ENCODE results near the gene ATP6V0E1. TPM values are rescaled to one million over a fixed set of nuclear protein-coding genes. Genes with fewer than 3 reads are reported as not detected.
A peak's percentile ranks its signal among the peaks of the same experiment; 100 is the strongest.

The ATP6V0E1 gene
- total and polyA plus RNA-seq, 2 of the 4 experiments (the other 2 are of a cell fraction): 258 to 277 TPM

- Histone ChIP-seq H3K27me3 (ENCODE audit: control insufficient read depth, insufficient read depth, low read length) (no peaks in the 10 kb centered on the region), H3K4me3 (ENCODE audit: insufficient read depth, low read depth, low read length) (no peak overlapping the region), H2AK5ac (ENCODE audit: low read depth, low read length) (peak overlapping the region; percentile 43; the same call in 1 of the 2 replicates), H3K27ac (ENCODE audit: insufficient read depth, low read length) (peak overlapping the region; percentile 5; the same call in 1 of the 2 replicates), H3K36me3 (ENCODE audit: control insufficient read depth, insufficient read depth, low read length) (no peaks in the 10 kb centered on the region), H2AFZ (replicated peaks; ENCODE audit: low read length, poor library complexity) (no peak overlapping the region), H4K5ac (ENCODE audit: low read depth, low read length) (peak overlapping the region; percentile 63; the same call in 1 of the 2 replicates), H2BK15ac (ENCODE audit: low read depth, low read length) (peak overlapping the region; percentile 74; the same call in 2 of the 3 replicates), H3K4ac (ENCODE audit: low read depth, low read length) (peak overlapping the region; percentile 75; the same call in 1 of the 2 replicates), H3K23ac (ENCODE audit: low read depth, low read length) (peak overlapping the region; percentile 41; the same call in 1 of the 2 replicates), H3K4me2 (ENCODE audit: low read depth, low read length) (no peak overlapping the region), H2BK5ac (ENCODE audit: low read depth, low read length, poor library complexity, severe bottlenecking) (peak overlapping the region; percentile 35), H3K79me1 (ENCODE audit: low read depth in 1 of 2, low read length in 2 of 2) (peaks cover under 1 to 3% of the 10 kb centered on the region in 2 experiments; a peak in 2 of 4 replicates), H3K56ac (ENCODE audit: extremely low read depth, insufficient read depth, low read length) (peak overlapping the region; percentile 30; the same call in 1 of the 2 replicates), H4K91ac (ENCODE audit: insufficient read depth, low read depth, low read length) (peak overlapping the region; percentile 87), H3K9me1 (ENCODE audit: insufficient read depth, low read length) (peaks cover 7% of the 10 kb centered on the region), H3K9me3 (ENCODE audit: control insufficient read depth, insufficient read depth, low read length) (no peaks in the 10 kb centered on the region), H3K9ac (ENCODE audit: low read depth, low read length) (no peak overlapping the region), H3K14ac (replicated peaks; ENCODE audit: low read depth, low read length) (peak overlapping the region; percentile 68; the same call in 1 of the 2 replicates), H2BK20ac (ENCODE audit: low read depth, low read length) (peak overlapping the region; percentile 89), H4K8ac (ENCODE audit: low read depth in 2 of 2, low read length in 2 of 2) (peak overlapping the region in 1 of 2 experiments; percentile 75; a peak in 3 of 4 replicates), H2AK9ac (replicated peaks; ENCODE audit: low read depth, low read length, poor library complexity) (no peak overlapping the region), H3K4me1 (ENCODE audit: control insufficient read depth, insufficient read depth, low read length) (peaks cover 14% of the 10 kb centered on the region), H4K20me1 (ENCODE audit: insufficient read depth, low read length) (no peaks in the 10 kb centered on the region), H2BK120ac (ENCODE audit: low read depth, low read length) (peak overlapping the region; percentile 97), H3K18ac (ENCODE audit: low read depth, low read length) (peak overlapping the region; percentile 60)
- CTCF ChIA-PET: no interaction called here
- no CpG with 5 or more reads among the region's 3 CpGs for WGBS, 2 experiments (ENCODE audit: extremely low coverage in 2 of 2, insufficient read length in 1 of 2)
- in situ Hi-C loops (cut with MboI; ENCODE audit: low sequenced_read_pairs) (no loop called here), intact Hi-C loops (cut with micrococcal nuclease) (no loop called here), dilution Hi-C loops (cut with HindIII; ENCODE audit: low sequenced_read_pairs, unreplicated experiment) (no loop called here)
- POLR2A ChIA-PET (ENCODE audit: unreplicated experiment): no interaction called here
- no TSS peak for BruUV-seq (replicated peaks)
- TF ChIP-seq POLR2A (IDR thresholded peaks at IDR 0.05; ENCODE audit: low read depth, low read length): no peak
- TF ChIP-seq ELK1 (IDR thresholded peaks at IDR 0.05; ENCODE audit: borderline replicate concordance, low read depth, low read length): no peak
- TF ChIP-seq CHD1 (IDR thresholded peaks at IDR 0.05; ENCODE audit: low read depth, low read length): no peak
- no peak for TF ChIP-seq NFE2L2 (IDR thresholded peaks at IDR 0.05; ENCODE audit: low read depth, low read length)
- no peak for TF ChIP-seq USF2 (IDR thresholded peaks at IDR 0.05; ENCODE audit: low read depth, low read length)
- TF ChIP-seq RAD21 (IDR thresholded peaks at IDR 0.05; ENCODE audit: low read length): no peak
- no peak for TF ChIP-seq CEBPB (IDR thresholded peaks at IDR 0.05; ENCODE audit: low read depth, low read length)
- no peak for TF ChIP-seq SMC3 (IDR thresholded peaks at IDR 0.05; ENCODE audit: low read depth, low read length)
- no peak for TF ChIP-seq MAZ (IDR thresholded peaks at IDR 0.05; ENCODE audit: borderline replicate concordance, low read depth, low read length)
- no peak for TF ChIP-seq MXI1 (IDR thresholded peaks at IDR 0.05; ENCODE audit: borderline replicate concordance, low read depth, low read length)
- TF ChIP-seq RFX5 (IDR thresholded peaks at IDR 0.05; ENCODE audit: low read depth, low read length): no peak
- no peak for TF ChIP-seq FOS (IDR thresholded peaks at IDR 0.05; ENCODE audit: low read depth, low read length)
- TF ChIP-seq MAFK (IDR thresholded peaks at IDR 0.05; ENCODE audit: low read depth, low read length): no peak
- TF ChIP-seq BHLHE40 (IDR thresholded peaks at IDR 0.05; ENCODE audit: low read depth, low read length): no peak
- no peak for TF ChIP-seq CTCF (conservative IDR thresholded peaks at IDR 0.05; ENCODE audit: low read depth, low read length)
- no peak for TF ChIP-seq RCOR1 (IDR thresholded peaks at IDR 0.05; ENCODE audit: insufficient replicate concordance, low read length)
- ATAC-seq (ENCODE audit: low read depth): no peak
- no peak for DNase-seq
These were observed 69.5 kb downstream of the ATP6V0E1 start for GRCh38 chr5:173053041-173053440.
